GM12874 (cell line): ENCODE measurements around the gene LGALS1.

Source experiments
- CTCF ChIP-seq: IDR thresholded peaks from 2 replicates; pipeline ENCODE4 v1.5.1; 2011; ENCODE audit warnings: low read depth, mild to moderate bottlenecking, control low read depth, low read length, moderate library complexity; ENCODE audit not compliant: insufficient read depth

LGALS1 gene

GRCh38 chr22:37629928-37630327 lies 45.5 kb upstream of the LGALS1 start:
- no peak for TF ChIP-seq CTCF

GRCh38 chr22:37630839-37631435 lies 44.5 kb upstream of the LGALS1 start:
- no peak for TF ChIP-seq CTCF

- TF ChIP-seq CTCF, result no peak
Observed at GRCh38 chr22:37631448-37632173, 43.8 kb upstream of the LGALS1 start.

- TF ChIP-seq CTCF, result no peak
Observed at GRCh38 chr22:37632174-37633088, 43.0 kb upstream of the LGALS1 start.

- TF ChIP-seq CTCF, result no peak
Observed at GRCh38 chr22:37633089-37633624, 42.3 kb upstream of the LGALS1 start.

- no peak; the same call in 1 of the 2 replicates for TF ChIP-seq CTCF
Observed at GRCh38 chr22:37633625-37634416, 41.6 kb upstream of the LGALS1 start.
